Activated naive CD8-positive, alpha-beta T cell (primary cell): ENCODE data around the gene AP2S1.
"Not testable (repeated sequence)": the region's sequence is repeated elsewhere in the genome, so short reads cannot be mapped to it uniquely, and the experiment has no call there.

Source experiments
- H3K27ac Mint-ChIP-seq: one replicate; pipeline ENCODE4 v1.8.0; 2021; ENCODE audit warnings: mixed read lengths
- H3K27me3 Mint-ChIP-seq: one replicate; pipeline ENCODE4 v1.8.0; 2021; ENCODE audit warnings: mixed read lengths
- H3K36me3 Mint-ChIP-seq: one replicate; pipeline ENCODE4 v1.8.0; 2021; ENCODE audit warnings: mixed read lengths
- H3K4me1 Mint-ChIP-seq: one replicate; pipeline ENCODE4 v1.8.0; 2021; ENCODE audit warnings: low read depth, mixed read lengths
- H3K4me3 Mint-ChIP-seq: one replicate; pipeline ENCODE4 v1.8.0; 2021; ENCODE audit warnings: mild to moderate bottlenecking, mixed read lengths
- H3K9me3 Mint-ChIP-seq: one replicate; pipeline ENCODE4 v1.8.0; 2021; ENCODE audit warnings: low read depth, mixed read lengths

AP2S1 gene

GRCh38 chr19:46809534-46810272, 40.9 kb downstream of the AP2S1 start:
- H3K36me3 Mint-ChIP-seq, result no peaks in the 10 kb centered on the region
- no peak overlapping the region for H3K27ac Mint-ChIP-seq
- H3K4me3 Mint-ChIP-seq, result no peak overlapping the region
- H3K27me3 Mint-ChIP-seq, result no peaks in the 10 kb centered on the region
- no peaks in the 10 kb centered on the region for H3K4me1 Mint-ChIP-seq
- H3K9me3 Mint-ChIP-seq, result no peaks in the 10 kb centered on the region

DNA sequence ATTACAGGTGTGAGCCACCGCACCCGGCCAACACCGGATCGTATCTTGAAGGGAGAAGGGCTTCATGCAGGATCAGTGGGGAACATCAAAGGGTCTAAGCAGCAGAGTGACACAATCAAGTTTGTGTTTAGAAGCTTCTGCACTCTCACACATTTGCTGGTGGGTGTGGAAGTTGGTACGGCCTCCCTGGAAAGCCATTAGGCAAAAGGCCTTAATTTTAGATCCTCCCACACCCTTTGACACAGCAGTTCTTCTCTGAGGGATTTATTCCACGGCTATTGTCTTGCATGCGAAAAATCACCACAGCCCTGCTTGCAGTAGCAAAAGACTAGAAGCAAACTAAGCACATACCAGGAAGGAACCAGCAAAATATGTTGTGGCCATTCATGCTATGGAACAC, 44.0 kb downstream of the AP2S1 start:
- no peak overlapping the region for H3K27ac Mint-ChIP-seq
- H3K4me3 Mint-ChIP-seq, result no peak overlapping the region
- H3K4me1 Mint-ChIP-seq, result no peaks in the 10 kb centered on the region
- no peaks in the 10 kb centered on the region for H3K36me3 Mint-ChIP-seq
- H3K27me3 Mint-ChIP-seq, result no peaks in the 10 kb centered on the region
- no peaks in the 10 kb centered on the region for H3K9me3 Mint-ChIP-seq

DNA sequence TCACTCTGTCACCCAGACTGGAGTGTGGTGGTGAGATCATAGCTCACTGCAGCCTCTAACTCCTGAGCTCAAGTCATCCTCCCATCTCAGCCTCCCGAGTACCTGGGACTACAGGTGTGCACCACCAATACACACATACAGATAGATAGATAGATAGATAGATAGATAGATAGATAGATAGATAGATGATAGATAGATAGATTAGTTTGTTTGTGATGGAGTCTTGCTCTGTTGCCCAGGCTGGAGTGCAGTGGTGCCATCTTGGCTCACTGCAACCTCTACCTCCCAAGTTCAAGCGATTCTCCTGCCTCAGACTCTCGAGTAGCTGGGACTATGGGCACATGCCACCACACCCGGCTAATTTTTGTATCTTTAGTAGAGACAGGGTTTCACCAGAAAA, 46.2 kb downstream of the AP2S1 start:
- H3K4me1 Mint-ChIP-seq, H3K36me3 Mint-ChIP-seq, H3K4me3 Mint-ChIP-seq, H3K27me3 Mint-ChIP-seq, H3K27ac Mint-ChIP-seq, H3K9me3 Mint-ChIP-seq: not testable (repeated sequence)

DNA sequence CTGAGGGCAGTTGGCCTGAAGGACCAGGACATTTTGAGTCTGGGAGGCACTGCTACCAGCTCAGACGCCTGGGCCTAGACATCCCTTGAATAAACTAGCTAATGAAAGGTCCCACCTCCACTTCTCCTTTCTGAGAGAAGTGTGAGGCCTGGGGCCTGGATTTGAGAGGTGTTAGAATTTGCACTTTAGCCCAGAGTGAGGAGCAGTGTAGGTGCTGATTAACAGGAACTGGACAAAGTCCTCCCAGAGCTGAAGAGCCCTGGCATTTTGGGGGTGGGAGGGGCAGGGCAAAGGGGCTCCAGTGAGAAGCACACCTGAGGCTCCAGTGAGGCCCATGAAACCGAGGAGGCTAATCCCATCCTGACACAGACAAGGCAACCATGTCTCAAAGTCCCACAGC, 47.1 kb downstream of the AP2S1 start:
- Mint-ChIP-seq H3K4me3 (no peak overlapping the region), H3K9me3 (no peaks in the 10 kb centered on the region), H3K4me1 (no peaks in the 10 kb centered on the region), H3K27ac (no peak overlapping the region), H3K27me3 (no peaks in the 10 kb centered on the region), H3K36me3 (no peaks in the 10 kb centered on the region)

- Mint-ChIP-seq H3K4me3 (no peak overlapping the region), H3K9me3 (no peaks in the 10 kb centered on the region), H3K27me3 (no peaks in the 10 kb centered on the region), H3K27ac (no peak overlapping the region), H3K36me3 (no peaks in the 10 kb centered on the region), H3K4me1 (no peaks in the 10 kb centered on the region)
These were observed 48.5 kb downstream of the AP2S1 start for GRCh38 chr19:46802152-46802551.

- no peak overlapping the region for H3K4me3 Mint-ChIP-seq
- H3K27ac Mint-ChIP-seq, result no peak overlapping the region
- H3K9me3 Mint-ChIP-seq, result no peaks in the 10 kb centered on the region
- H3K36me3 Mint-ChIP-seq, result no peaks in the 10 kb centered on the region
- no peaks in the 10 kb centered on the region for H3K4me1 Mint-ChIP-seq
- no peaks in the 10 kb centered on the region for H3K27me3 Mint-ChIP-seq
These were observed 51.9 kb downstream of the AP2S1 start for GRCh38 chr19:46798713-46799112.

- H3K4me1 Mint-ChIP-seq, result no peaks in the 10 kb centered on the region
- no peaks in the 10 kb centered on the region for H3K27me3 Mint-ChIP-seq
- H3K36me3 Mint-ChIP-seq, result no peaks in the 10 kb centered on the region
- no peak overlapping the region for H3K4me3 Mint-ChIP-seq
- H3K9me3 Mint-ChIP-seq, result no peaks in the 10 kb centered on the region
- H3K27ac Mint-ChIP-seq, result no peak overlapping the region
These were observed 52.8 kb downstream of the AP2S1 start for GRCh38 chr19:46797881-46798280.

- H3K4me3 Mint-ChIP-seq, result no peak overlapping the region
- H3K9me3 Mint-ChIP-seq, result no peaks in the 10 kb centered on the region
- no peaks in the 10 kb centered on the region for H3K27me3 Mint-ChIP-seq
- H3K4me1 Mint-ChIP-seq, result peaks cover 19% of the 10 kb centered on the region
- H3K36me3 Mint-ChIP-seq, result peaks cover 2% of the 10 kb centered on the region
- H3K27ac Mint-ChIP-seq, result no peak overlapping the region
These were observed 58.7 kb downstream of the AP2S1 start for GRCh38 chr19:46791944-46792343.

DNA sequence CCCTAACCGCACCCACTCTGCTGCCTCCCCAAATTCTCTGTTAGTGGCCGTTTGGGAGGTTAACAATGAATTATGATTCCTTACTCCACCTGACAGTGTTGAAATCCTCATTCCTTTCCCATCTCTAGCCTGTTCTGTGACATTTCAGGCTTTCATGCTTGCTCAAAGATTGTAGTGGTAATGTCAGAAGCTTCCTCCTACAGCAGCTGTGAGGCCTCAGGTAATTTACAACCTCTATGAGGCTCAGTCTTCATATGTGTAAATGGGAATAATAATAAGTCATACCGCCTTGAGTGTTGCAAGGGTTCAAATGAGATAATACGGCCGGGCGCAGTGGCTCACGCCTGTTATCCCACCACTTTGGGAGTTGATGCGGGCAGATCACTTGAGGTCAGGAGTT, 61.3 kb downstream of the AP2S1 start:
- peaks cover 12% of the 10 kb centered on the region for H3K36me3 Mint-ChIP-seq
- H3K4me1 Mint-ChIP-seq, result peaks cover 31% of the 10 kb centered on the region
- peak overlapping the region; percentile 58 for H3K27ac Mint-ChIP-seq
- H3K27me3 Mint-ChIP-seq, result no peaks in the 10 kb centered on the region
- H3K9me3 Mint-ChIP-seq, result no peaks in the 10 kb centered on the region
- H3K4me3 Mint-ChIP-seq, result no peak overlapping the region

- Mint-ChIP-seq H3K27ac (peak overlapping the region; percentile 87), H3K9me3 (no peaks in the 10 kb centered on the region), H3K4me1 (peaks cover 35% of the 10 kb centered on the region), H3K27me3 (no peaks in the 10 kb centered on the region), H3K4me3 (peak overlapping the region; percentile 97), H3K36me3 (peaks cover 17% of the 10 kb centered on the region)
These were observed 61.7 kb downstream of the AP2S1 start for GRCh38 chr19:46788968-46789338.

- H3K4me1 Mint-ChIP-seq, result peaks cover 40% of the 10 kb centered on the region
- H3K4me3 Mint-ChIP-seq, result peak within 1 kb of the TSS; percentile 97
- H3K27ac Mint-ChIP-seq, result peak within 1 kb of the TSS; percentile 97
- peaks cover 17% of the 10 kb centered on the region for H3K36me3 Mint-ChIP-seq
- H3K9me3 Mint-ChIP-seq, result no peaks in the 10 kb centered on the region
- H3K27me3 Mint-ChIP-seq, result no peaks in the 10 kb centered on the region
These were observed 62.2 kb downstream of the AP2S1 start, which contains the start of gene SLC1A5 for GRCh38 chr19:46788262-46788967. SLC1A5 (minus strand) TSS chr19:46788594; CDS start chr19:46787965, 629 bp downstream.
